Neuronal stem cell (in vitro differentiated cells): ENCODE data around the gene ACTN4.

Experiments
- DNase-seq: peaks from one replicate; pipeline ENCODE4 v3.0.0-alpha.2; 2013; ENCODE audit warnings: low spot score
- H2AFZ ChIP-seq: one replicate; pipeline ENCODE4 v1.6.1; 2013; ENCODE audit warnings: mild to moderate bottlenecking, low read length, inconsistent platforms
- H2AK5ac ChIP-seq: 2 replicates; pipeline ENCODE4 v1.6.1; 2013; ENCODE audit warnings: low read depth, mild to moderate bottlenecking, inconsistent platforms, low read length, moderate library complexity, mixed read lengths
- H2BK120ac ChIP-seq: 2 replicates; pipeline ENCODE4 v1.6.1; 2013; ENCODE audit warnings: low read depth, mild to moderate bottlenecking, inconsistent platforms, low read length, moderate library complexity, mixed read lengths
- H2BK12ac ChIP-seq: one replicate; pipeline ENCODE4 v1.6.1; 2013; ENCODE audit warnings: low read length, inconsistent platforms
- H2BK15ac ChIP-seq: 2 replicates; pipeline ENCODE4 v1.6.1; 2013; ENCODE audit warnings: mild to moderate bottlenecking, low read length, inconsistent platforms, mixed read lengths
- H2BK5ac ChIP-seq: one replicate; pipeline ENCODE4 v1.6.1; 2013; ENCODE audit warnings: inconsistent platforms, mild to moderate bottlenecking, low read length, moderate library complexity
- H3K14ac ChIP-seq: one replicate; pipeline ENCODE4 v1.6.1; 2013; ENCODE audit warnings: low read length, inconsistent platforms
- H3K18ac ChIP-seq: 2 replicates; pipeline ENCODE4 v1.6.1; 2013; ENCODE audit warnings: low read length, inconsistent platforms
- H3K23ac ChIP-seq: 2 replicates; pipeline ENCODE4 v1.6.1; 2013; ENCODE audit warnings: low read depth, mild to moderate bottlenecking, mixed read lengths, low read length, inconsistent platforms; ENCODE audit not compliant: poor library complexity
- H3K27ac ChIP-seq: replicated peaks from 3 replicates; pipeline ENCODE4 v1.5.1; 2013; ENCODE audit warnings: low read length, inconsistent platforms
- H3K27me3 ChIP-seq, 3 experiments: 2 replicates each; pipeline ENCODE4 v1.6.1; 2013; ENCODE audit warnings: low read length in 3 of 3, mild to moderate bottlenecking in 2 of 3, inconsistent platforms in 1 of 3, low read depth in 1 of 3, mixed read lengths in 1 of 3, moderate library complexity in 1 of 3; ENCODE audit not compliant: control insufficient read depth in 3 of 3, insufficient read depth in 3 of 3
- H3K36me3 ChIP-seq, 2 donors: replicated peaks in 1 of 2; 2 replicates each; pipeline ENCODE4 v1.6.1; 2013; ENCODE audit warnings: low read length in 2 of 2; ENCODE audit not compliant: control insufficient read depth in 2 of 2, insufficient read depth in 2 of 2
- H3K4ac ChIP-seq: 2 replicates; pipeline ENCODE4 v1.6.1; 2013; ENCODE audit warnings: inconsistent platforms, mild to moderate bottlenecking, low read length, moderate library complexity
- H3K4me1 ChIP-seq, 2 donors: 1 replicate in 1 of 2; 2 replicates in 1 of 2; pipeline ENCODE4 v1.6.1; 2013; ENCODE audit warnings: low read length in 2 of 2, low read depth in 1 of 2; ENCODE audit not compliant: control insufficient read depth in 2 of 2, insufficient read depth in 1 of 2
- H3K4me2 ChIP-seq: one replicate; pipeline ENCODE4 v1.6.1; 2013; ENCODE audit warnings: mild to moderate bottlenecking, low read length, inconsistent platforms; ENCODE audit not compliant: insufficient read depth, poor library complexity, severe bottlenecking
- H3K4me3 ChIP-seq, 2 donors: 2 replicates each; pipeline ENCODE4 v1.5.1; 2013; ENCODE audit warnings: low read length in 2 of 2, mild to moderate bottlenecking in 2 of 2, inconsistent platforms in 1 of 2, moderate library complexity in 1 of 2
- H3K79me1 ChIP-seq: one replicate; pipeline ENCODE4 v1.6.1; 2013; ENCODE audit warnings: low read depth, mild to moderate bottlenecking, inconsistent platforms, low read length, moderate library complexity
- H3K9ac ChIP-seq: one replicate; pipeline ENCODE4 v1.6.1; 2013; ENCODE audit warnings: mild to moderate bottlenecking, low read depth, low read length, inconsistent platforms; ENCODE audit not compliant: poor library complexity
- H3K9me3 ChIP-seq, 2 donors: replicated peaks in 1 of 2; 2 replicates each; pipeline versions ENCODE3 to v1.6.1; 2013; ENCODE audit warnings: low read length in 2 of 2, mild to moderate bottlenecking in 2 of 2, inconsistent platforms in 1 of 2, low read depth in 1 of 2, mixed read lengths in 1 of 2, moderate library complexity in 1 of 2; ENCODE audit not compliant: control insufficient read depth in 2 of 2, insufficient read depth in 1 of 2
- H4K8ac ChIP-seq: one replicate; pipeline ENCODE4 v1.6.1; 2013; ENCODE audit warnings: low read depth, mild to moderate bottlenecking, inconsistent platforms, low read length, moderate library complexity
- H4K91ac ChIP-seq: one replicate; pipeline ENCODE4 v1.6.1; 2013; ENCODE audit warnings: low read length, low read depth, mild to moderate bottlenecking, inconsistent platforms; ENCODE audit not compliant: poor library complexity
- WGBS, 2 donors: extraction: QIAGEN DNeasy Blood & Tissue Kit; methylation state at CpG; one replicate each; pipeline ENCODE4 v1.1.7; 2013; ENCODE audit warnings: missing lambda C conversion rate in 2 of 2, mixed read lengths in 1 of 2; ENCODE audit not compliant: insufficient read length in 2 of 2, insufficient replicate concordance in 1 of 2; ENCODE audit errors: extremely low coverage in 2 of 2; 5-methylcytosine and 5-hydroxymethylcytosine counted together

The ACTN4 gene

GRCh38 chr19:38737921-38738737 lies 90.7 kb downstream of the ACTN4 start:
- Histone ChIP-seq H3K79me1 (no peaks in the 10 kb centered on the region), H3K14ac (peak overlapping the region; percentile 96), H2AFZ (no peak overlapping the region), H3K4me3 (peak overlapping the region in 1 of 2 donors; percentile 44), H3K18ac (peak overlapping the region; percentile 67), H3K36me3 (no peaks in the 10 kb centered on the region), H3K4me2 (no peak overlapping the region), H4K8ac (no peak overlapping the region), H4K91ac (no peak overlapping the region), H3K9ac (peak overlapping the region; percentile 44), H2BK15ac (peak overlapping the region; percentile 85), H3K23ac (peak overlapping the region; percentile 89), H2AK5ac (peak overlapping the region; percentile 74), H2BK12ac (peak overlapping the region; percentile 99), H2BK120ac (no peak overlapping the region), H3K4ac (peak overlapping the region; percentile 98), H3K9me3 (no peaks in the 10 kb centered on the region), H3K4me1 (peaks cover 0 to 8% of the 10 kb centered on the region in 2 donors), H3K27ac (no peak overlapping the region), H2BK5ac (no peak overlapping the region), H3K27me3 (peaks cover 0 to 18% (median 8%) of the 10 kb centered on the region in 3 experiments)
- no peak for DNase-seq
- no CpG with 5 or more reads among the region's 21 CpGs for WGBS, 2 donors

- Histone ChIP-seq H3K27ac (no peak overlapping the region), H4K8ac (no peak overlapping the region), H2AK5ac (peak overlapping the region; percentile 61), H3K4ac (peak overlapping the region; percentile 26), H3K9ac (no peak overlapping the region), H4K91ac (no peak overlapping the region), H3K4me2 (no peak overlapping the region), H2BK15ac (no peak overlapping the region), H3K9me3 (no peaks in the 10 kb centered on the region), H3K27me3 (peaks cover 0 to 18% (median 8%) of the 10 kb centered on the region in 3 experiments), H3K4me1 (peaks cover 0 to 10% of the 10 kb centered on the region in 2 donors), H3K4me3 (peak overlapping the region in 1 of 2 donors; percentile 25), H2BK12ac (peak overlapping the region; percentile 93), H2BK120ac (no peak overlapping the region), H3K18ac (peak overlapping the region; percentile 27), H2BK5ac (no peak overlapping the region), H3K14ac (no peak overlapping the region), H2AFZ (no peak overlapping the region), H3K79me1 (no peaks in the 10 kb centered on the region), H3K36me3 (no peaks in the 10 kb centered on the region), H3K23ac (no peak overlapping the region)
- no peak for DNase-seq
- no CpG with 5 or more reads among the region's 16 CpGs for WGBS, 2 donors
Measured at GRCh38 chr19:38739440-38740256, 92.2 kb downstream of the ACTN4 start.

- no peaks in the 10 kb centered on the region for H3K9me3 ChIP-seq
- no peak overlapping the region for H4K8ac ChIP-seq
- H3K36me3 ChIP-seq = no peaks in the 10 kb centered on the region
- H3K4me3 ChIP-seq = no peak overlapping the region
- peak overlapping the region; percentile 61 for H2AK5ac ChIP-seq
- H3K4me1 ChIP-seq = peaks cover 0 to 9% of the 10 kb centered on the region in 2 donors
- no peak overlapping the region for H3K18ac ChIP-seq
- no peak for DNase-seq
- H3K27me3 ChIP-seq = peaks cover 0 to 18% (median 8%) of the 10 kb centered on the region in 3 experiments
- H2BK120ac ChIP-seq = no peak overlapping the region
- peak overlapping the region; percentile 26 for H3K4ac ChIP-seq
- H3K14ac ChIP-seq = no peak overlapping the region
- peak overlapping the region; percentile 93 for H2BK12ac ChIP-seq
- WGBS, 2 donors = no CpG with 5 or more reads among the region's 9 CpGs
- H2BK5ac ChIP-seq = no peak overlapping the region
- H3K27ac ChIP-seq = no peak overlapping the region
- H2AFZ ChIP-seq = no peak overlapping the region
- H2BK15ac ChIP-seq = no peak overlapping the region
- no peak overlapping the region for H3K9ac ChIP-seq
- no peak overlapping the region for H3K23ac ChIP-seq
- no peak overlapping the region for H4K91ac ChIP-seq
- no peaks in the 10 kb centered on the region for H3K79me1 ChIP-seq
- no peak overlapping the region for H3K4me2 ChIP-seq
Measured at GRCh38 chr19:38740257-38740592, 92.8 kb downstream of the ACTN4 start.

GRCh38 chr19:38740932-38741331 lies 93.5 kb downstream of the ACTN4 start:
- no peak overlapping the region for H2BK5ac ChIP-seq
- H3K4ac ChIP-seq = no peak overlapping the region
- H3K9ac ChIP-seq = no peak overlapping the region
- H2BK120ac ChIP-seq = no peak overlapping the region
- no peak overlapping the region for H3K14ac ChIP-seq
- H2BK15ac ChIP-seq = no peak overlapping the region
- H3K36me3 ChIP-seq = no peaks in the 10 kb centered on the region
- H3K27me3 ChIP-seq = peaks cover 0 to 18% (median 8%) of the 10 kb centered on the region in 3 experiments
- H3K4me1 ChIP-seq = peaks cover 0 to 7% of the 10 kb centered on the region in 2 donors
- WGBS, 2 donors = no CpG with 5 or more reads among the region's 2 CpGs
- H3K23ac ChIP-seq = no peak overlapping the region
- no peak for DNase-seq
- H4K8ac ChIP-seq = no peak overlapping the region
- H2AK5ac ChIP-seq = no peak overlapping the region
- no peak overlapping the region for H2AFZ ChIP-seq
- H3K9me3 ChIP-seq = no peaks in the 10 kb centered on the region
- no peak overlapping the region for H2BK12ac ChIP-seq
- no peak overlapping the region for H4K91ac ChIP-seq
- H3K27ac ChIP-seq = no peak overlapping the region
- H3K79me1 ChIP-seq = no peaks in the 10 kb centered on the region
- H3K4me2 ChIP-seq = no peak overlapping the region
- no peak overlapping the region for H3K18ac ChIP-seq
- no peak overlapping the region for H3K4me3 ChIP-seq
